IMR-90 (cell line): Measurements from ENCODE around the gene CCNQ.

Experiments
- CTCF ChIP-seq: conservative IDR thresholded peaks from 2 replicates; pipeline ENCODE4 v1.5.1; 2012; ENCODE audit warnings: mild to moderate bottlenecking, low read depth, low read length, improper control_type of control experiment
- FOS ChIP-seq: fragments of 150-350 bp; IDR thresholded peaks from 2 replicates; pipeline ENCODE4 v1.6.1; 2016; ENCODE audit warnings: low read depth, low read length
- SMC3 ChIP-seq: fragments of 150-350 bp; IDR thresholded peaks from 2 replicates; pipeline ENCODE4 v1.6.1; 2016; ENCODE audit warnings: low read depth, mild to moderate bottlenecking, antibody characterized with exemption, low read length, moderate library complexity

GRCh38 chrX:153599192-153600031 lies 473 bp upstream of the CCNQ start:
- TF ChIP-seq CTCF = no peak
- no peak for TF ChIP-seq SMC3
- no peak for TF ChIP-seq FOS
